ENCODE measurements around the gene ABLIM2. TPM values are rescaled to one million over a fixed set of nuclear protein-coding genes. Genes with fewer than 3 reads are reported as not detected.

Gene ABLIM2
- total and polyA plus RNA-seq, 10 of the 15 experiments (the other 5 are each of a cell fraction or from before 2014, with no cell fraction given) = 0.03 to 0.15 (median 0.05) TPM; not detected in 7

- WGBS (ENCODE audit: insufficient coverage, insufficient replicate concordance, low lambda C conversion rate, missing lambda C conversion rate) = 46% methylated on average over 23 of the region's 23 CpGs
- CTCF ChIA-PET = no interaction called here
- TF ChIP-seq EZH2 (IDR thresholded peaks at IDR 0.05; ENCODE audit: borderline replicate concordance, control insufficient read depth, low read depth, low read length) (no peak), POU2F2 (IDR thresholded peaks at IDR 0.05; ENCODE audit: borderline replicate concordance, low read depth, low read length) (no peak), SREBF2 (IDR thresholded peaks at IDR 0.05; ENCODE audit: low read length) (no peak), WRNIP1 (IDR thresholded peaks at IDR 0.05; ENCODE audit: borderline replicate concordance, low read depth, low read length) (no peak), SMARCA5 (IDR thresholded peaks at IDR 0.05) (no peak), STAT3 (IDR thresholded peaks at IDR 0.05; ENCODE audit: low read depth, low read length) (no peak), ZNF384 (IDR thresholded peaks at IDR 0.05; ENCODE audit: borderline replicate concordance, low read depth, low read length) (no peak), ZNF687 (IDR thresholded peaks at IDR 0.05) (no peak)
- DNase-seq (ENCODE audit: low read depth, low spot score) (no peak), FAIRE-seq (no peak), ATAC-seq (no peak)
- POLR2A ChIA-PET = no interaction called here
- H3K79me2 ChIP-seq (ENCODE audit: control insufficient read depth, insufficient read depth, low read length) = no peaks in the 10 kb centered on the region
- no peak overlapping the region for H2AFZ ChIP-seq (ENCODE audit: control insufficient read depth, low read depth, low read length)
- H3K4me3 ChIP-seq = no peak overlapping the region
- no peak overlapping the region for H3K4me2 ChIP-seq (ENCODE audit: control insufficient read depth, insufficient read depth)
- no peak overlapping the region for H3K9ac ChIP-seq (ENCODE audit: control insufficient read depth, insufficient read depth, low read length)
- SMC1A ChIA-PET (ENCODE audit: uncharacterized antibody, unreplicated experiment) = no interaction called here
- in situ Hi-C loops (cut with MboI) (no loop called here), intact Hi-C loops (cut with micrococcal nuclease; ENCODE audit: unreplicated experiment) (no loop called here)
- H3K9me3 ChIP-seq (replicated peaks; ENCODE audit: control insufficient read depth, insufficient read depth, low read length) = no peaks in the 10 kb centered on the region
- H3K27me3 ChIP-seq (replicated peaks in 1 of 2; ENCODE audit: control insufficient read depth in 2 of 2, insufficient read depth in 2 of 2, low read length in 1 of 2) = no peaks in the 10 kb centered on the region; a peak in 2 of 4 replicates
- H3K4me1 ChIP-seq (ENCODE audit: control insufficient read depth, insufficient read depth, low read length) = no peaks in the 10 kb centered on the region
- no TSS peak for BruUV-seq (replicated peaks)
- no peaks in the 10 kb centered on the region for H3K36me3 ChIP-seq (ENCODE audit: control insufficient read depth in 2 of 2, insufficient read depth in 2 of 2, low read length in 1 of 2)
- H4K20me1 ChIP-seq (ENCODE audit: control insufficient read depth, insufficient read depth) = no peaks in the 10 kb centered on the region
- RAD21 ChIA-PET (ENCODE audit: unreplicated experiment) = no interaction called here
- H3K27ac ChIP-seq (ENCODE audit: control insufficient read depth, insufficient read depth) = no peak overlapping the region
Observed at GRCh38 chr4:8077181-8078108, 81.2 kb downstream of the ABLIM2 start.
